ENCODE results near the gene TTC34.

The TTC34 gene

GRCh38 chr1:2587071-2587859 is 214.2 kb downstream of the TTC34 start:
- peak; percentile 28 for DNase-seq

GRCh38 chr1:2586154-2587070 is 215.1 kb downstream of the TTC34 start, which contains the start of gene PRXL2B:
TSS of gene PRXL2B (plus strand) at chr1:2586777. CDS start at chr1:2586886, 109 bp downstream.
- peak; percentile 98 for DNase-seq

Measured in COR-L47 (cell line).